HepG2 (cell line): Measurements from ENCODE around the gene JMJD7. TPM values are rescaled to one million over a fixed set of nuclear protein-coding genes. Genes with fewer than 3 reads are reported as not detected.

Experiments used
- ATAC-seq: fragments of 200-7000 bp; cut with Tn5 transposase; 3 replicates; pipeline ENCODE4 v1.9.1; 2020; ENCODE audit warnings: mild to moderate bottlenecking, moderate library complexity
- BruUV-seq: library from RNA; stranded (reverse); fragments of 400-500 nt; replicated peaks from 2 replicates; lab custom pipeline; 2021; lab: Mats Ljungman, UMichigan
- CTCF ChIA-PET: fragments of 300-600 bp; formaldehyde crosslinking; extraction: SDS; loops from one replicate; lab custom pipeline; 2021; ENCODE audit warnings: low total read pairs, inconsistent platforms, low intra/inter-chr PET ratio; lab: Yijun Ruan, JAX
- POLR2A ChIA-PET: fragments of 350-600 bp; sonication (Branson Sonifier 250); formaldehyde crosslinking; loops from one replicate; lab custom pipeline; 2020; ENCODE audit warnings: antibody characterized with exemption, inconsistent platforms; lab: Yijun Ruan, JAX
- DNase-seq: peaks from one replicate; pipeline ENCODE4 v3.0.0-alpha.2; 2015; ENCODE audit warnings: low spot score
- FAIRE-seq: peaks from 3 replicates; lab custom pipeline; 2011; peaks lifted over from hg19 to GRCh38; lab: Jason Lieb, UNC
- H2AFZ ChIP-seq: one replicate; pipeline ENCODE4 v1.6.1; 2011; ENCODE audit warnings: low read length, inconsistent platforms
- H3K27ac ChIP-seq: fragments of 300-600 bp; 3 replicates; pipeline ENCODE4 v1.8.0; 2011; ENCODE audit warnings: mixed run types, mild to moderate bottlenecking, mixed read lengths, low read length, inconsistent platforms; ENCODE audit not compliant: insufficient read depth; ENCODE audit errors: extremely low read length
- H3K27me3 ChIP-seq, 2 experiments: fragments of 200-600 bp in 1 of 2; 2 replicates in 1 of 2; 3 replicates in 1 of 2; pipeline versions ENCODE4 v1.6.0 to v1.8.0; 2011; ENCODE audit warnings: low read length in 2 of 2, mild to moderate bottlenecking in 2 of 2, moderate library complexity in 2 of 2, inconsistent platforms in 1 of 2; ENCODE audit not compliant: insufficient read depth in 2 of 2, control insufficient read depth in 1 of 2
- H3K36me3 ChIP-seq, 2 experiments: fragments of 200-600 bp in 1 of 2; replicated peaks in 1 of 2; 2 replicates in 1 of 2; 3 replicates in 1 of 2; pipeline versions ENCODE4 v1.5.1 to v1.8.0; 2011; ENCODE audit warnings: low read length in 2 of 2, inconsistent platforms in 1 of 2; ENCODE audit not compliant: insufficient read depth in 2 of 2, control insufficient read depth in 1 of 2
- H3K4me1 ChIP-seq: 2 replicates; pipeline ENCODE4 v1.5.1; 2012; ENCODE audit warnings: low read length, inconsistent platforms; ENCODE audit not compliant: insufficient read depth
- H3K4me2 ChIP-seq: 2 replicates; pipeline ENCODE4 v1.6.0; 2011; ENCODE audit warnings: low read depth, low read length, inconsistent platforms
- H3K4me3 ChIP-seq, 3 experiments: fragments of 200-600 bp in 1 of 3; sonication (generic), shearing (Covaris generic) in 1 of 3; replicated peaks in 1 of 3; 2 replicates each; pipeline ENCODE4 v1.5.1; 2011 to 2016; ENCODE audit warnings: low read length in 3 of 3, inconsistent platforms in 2 of 3, low read depth in 2 of 3, mild to moderate bottlenecking in 2 of 3, control low read depth in 1 of 3, mixed read lengths in 1 of 3; ENCODE audit not compliant: insufficient read depth in 1 of 3
- H3K79me2 ChIP-seq: one replicate; pipeline ENCODE4 v1.6.1; 2011; ENCODE audit warnings: low read length, inconsistent platforms; ENCODE audit not compliant: insufficient read depth
- H3K9ac ChIP-seq: 2 replicates; pipeline ENCODE4 v1.6.0; 2011; ENCODE audit warnings: mild to moderate bottlenecking, low read depth, low read length, inconsistent platforms; ENCODE audit not compliant: insufficient read depth
- H3K9me3 ChIP-seq: 2 replicates; pipeline ENCODE4 v1.5.1; 2012; ENCODE audit warnings: mild to moderate bottlenecking, low read length
- H4K20me1 ChIP-seq: 2 replicates; pipeline ENCODE4 v1.6.0; 2011; ENCODE audit warnings: inconsistent platforms, mild to moderate bottlenecking, low read length, moderate library complexity; ENCODE audit not compliant: insufficient read depth
- ARID2 ChIP-seq: sonication (generic); formaldehyde crosslinking; IDR thresholded peaks from 2 replicates; pipeline ENCODE4 v1.8.1; 2022; ENCODE audit warnings: mild to moderate bottlenecking, missing genetic modification reagents, borderline replicate concordance
- CHCHD3 ChIP-seq: sonication (generic); formaldehyde crosslinking; IDR thresholded peaks from 2 replicates; pipeline ENCODE4 v1.8.0; 2022; ENCODE audit warnings: mild to moderate bottlenecking, missing genetic modification reagents, moderate library complexity
- GTF2F1 ChIP-seq: fragments of 150-350 bp; IDR thresholded peaks from 2 replicates; pipeline ENCODE4 v1.6.1; 2014; ENCODE audit warnings: low read length
- PREB ChIP-seq: sonication (generic); formaldehyde crosslinking; IDR thresholded peaks from 2 replicates; pipeline ENCODE4 v1.4.0; 2020; ENCODE audit warnings: missing genetic modification reagents
- RFXAP ChIP-seq: sonication (generic); formaldehyde crosslinking; IDR thresholded peaks from 2 replicates; pipeline ENCODE4 v1.4.0; 2020; ENCODE audit warnings: missing genetic modification reagents, borderline replicate concordance
- SMAD1 ChIP-seq: sonication (generic); formaldehyde crosslinking; IDR thresholded peaks from 2 replicates; pipeline ENCODE4 v1.4.0; 2020; ENCODE audit warnings: missing genetic modification reagents, low read depth, mild to moderate bottlenecking, borderline replicate concordance
- SNAPC4 ChIP-seq: sonication (generic); formaldehyde crosslinking; IDR thresholded peaks from 2 replicates; pipeline ENCODE4 v1.4.0; 2020; ENCODE audit warnings: mild to moderate bottlenecking, missing genetic modification reagents
- ZNF18 ChIP-seq: sonication (generic); formaldehyde crosslinking; IDR thresholded peaks from 2 replicates; pipeline ENCODE4 v1.8.0; 2022; ENCODE audit warnings: mild to moderate bottlenecking, missing genetic modification reagents; ENCODE audit not compliant: insufficient replicate concordance
- ZNF382 ChIP-seq: sonication (generic); formaldehyde crosslinking; IDR thresholded peaks from 2 replicates; pipeline ENCODE4 v1.5.0; 2020; ENCODE audit warnings: missing genetic modification reagents, mild to moderate bottlenecking, borderline replicate concordance
- ZNF879 ChIP-seq: sonication (generic); formaldehyde crosslinking; IDR thresholded peaks from 2 replicates; pipeline ENCODE4 v1.8.1; 2023; ENCODE audit warnings: missing genetic modification reagents
- WGBS: methylation state at CpG from one replicate; pipeline ENCODE4 v1.1.6; 2017; ENCODE audit warnings: low lambda C conversion rate; 5-methylcytosine and 5-hydroxymethylcytosine counted together
- in situ Hi-C: cut with HindIII; loops from 2 replicates; pipeline ENCODE4 v1.10.0; 2017; ENCODE audit warnings: low pct_unique_long_range_greater_than_20kb; ENCODE audit not compliant: extremely low pct_ligation_motif_present
- intact Hi-C: fragments of 100-400 bp; cut with micrococcal nuclease; formaldehyde crosslinking; loops from one replicate; pipeline ENCODE4 v1.10.0; 2022; ENCODE audit not compliant: unreplicated experiment
- polyA plus RNA-seq, 8 experiments: library from polyadenylated mRNA; depleted of rRNA in 3 of 8; stranded (reverse) in 7 of 8; unstranded in 1 of 8; fragments of >200 nt; fragmentation: Illumina TruSeq in 4 of 8; extraction: Trizol in 4 of 8; gene quantifications; 2 replicates each; pipeline versions ENCODE4 v1.2.1 to v1.2.3, GENCODE V29; 2011 to 2016; ENCODE audit warnings: low read depth in 4 of 8, missing spikeins in 1 of 8, mixed read lengths in 1 of 8; ENCODE audit not compliant: insufficient read depth in 1 of 8
- total RNA-seq, 5 experiments: library from RNA; depleted of rRNA; stranded (reverse); fragments of >200 nt; fragmentation: Illumina TruSeq; extraction: Trizol; gene quantifications; 2 replicates each; pipeline ENCODE4 v1.2.3, GENCODE V29; 2016; ENCODE audit warnings: low read depth in 1 of 5

JMJD7 gene
- total and polyA plus RNA-seq, 2 of the 13 experiments (the other 11 are each of a cell fraction or from before 2014, with no cell fraction given): 6.4 to 7.1 TPM

GRCh38 chr15:41799488-41799805 is 28.4 kb upstream of the JMJD7 start:
- Histone ChIP-seq H3K4me1 (peaks cover 37% of the 10 kb centered on the region), H4K20me1 (no peaks in the 10 kb centered on the region), H3K27ac (no peak overlapping the region), H3K9ac (no peak overlapping the region), H2AFZ (no peak overlapping the region), H3K27me3 (no peaks in the 10 kb centered on the region), H3K4me3 (no peak overlapping the region), H3K36me3 (no peaks in the 10 kb centered on the region), H3K4me2 (peak overlapping the region; percentile 23), H3K9me3 (no peaks in the 10 kb centered on the region), H3K79me2 (no peaks in the 10 kb centered on the region)
- WGBS: 77% methylated on average over 4 of the region's 5 CpGs
- FAIRE-seq (no peak), DNase-seq (no peak), ATAC-seq (no peak)
- in situ Hi-C loops: no loop called here
- POLR2A ChIA-PET: no interaction called here
- intact Hi-C loops: no loop called here
- CTCF ChIA-PET: no interaction called here
- no TSS peak for BruUV-seq
- TF ChIP-seq PREB (CRISPR knock-in tag) (no peak), GTF2F1 (no peak), ZNF382 (CRISPR knock-in tag) (no peak), CHCHD3 (CRISPR knock-in tag) (no peak), SMAD1 (no peak)

- Histone ChIP-seq H3K9ac (no peak overlapping the region), H3K4me1 (peaks cover 30% of the 10 kb centered on the region), H3K9me3 (no peaks in the 10 kb centered on the region), H2AFZ (no peak overlapping the region), H3K36me3 (no peaks in the 10 kb centered on the region), H3K27me3 (no peaks in the 10 kb centered on the region), H4K20me1 (no peaks in the 10 kb centered on the region), H3K4me2 (no peak overlapping the region), H3K79me2 (no peaks in the 10 kb centered on the region), H3K4me3 (no peak overlapping the region), H3K27ac (no peak overlapping the region)
- ChIA-PET CTCF (no interaction called here), POLR2A (no interaction called here)
- FAIRE-seq: no peak
- no TSS peak for BruUV-seq
- no peak for ATAC-seq
- DNase-seq: no peak
- intact Hi-C loops (no loop called here), in situ Hi-C loops (no loop called here)
- WGBS: 94% methylated on average over 3 of the region's 3 CpGs
- TF ChIP-seq ARID2 (no peak), ZNF879 (no peak), ZNF18 (CRISPR knock-in tag) (no peak), RFXAP (CRISPR knock-in tag) (no peak), SNAPC4 (CRISPR knock-in tag) (no peak)
Measured at GRCh38 chr15:41801185-41801584, 26.7 kb upstream of the JMJD7 start.
